Smooth muscle cell (in vitro differentiated cells): ENCODE data around the gene SLC15A5. TPM values are rescaled to one million over a fixed set of nuclear protein-coding genes. Genes with fewer than 3 reads are reported as not detected.

Experiments used
- DNase-seq: peaks from one replicate; lab custom pipeline; 2025; ENCODE audit not compliant: unreplicated experiment; lab: John Stamatoyannopoulos, UW
- H2AFZ ChIP-seq: fragments of 200-600 bp; sonication (generic); 2 replicates; pipeline ENCODE4 v1.6.0; 2016; ENCODE audit warnings: antibody characterized with exemption, low read depth, mild to moderate bottlenecking
- H3F3A ChIP-seq: fragments of 200-600 bp; sonication (generic); 2 replicates; pipeline ENCODE4 v1.6.0; 2017; ENCODE audit warnings: antibody characterized with exemption, low read depth
- H3K27ac ChIP-seq: fragments of 200-600 bp; sonication (generic); 2 replicates; pipeline ENCODE4 v1.5.1; 2016; ENCODE audit warnings: low read depth, mild to moderate bottlenecking
- H3K27me3 ChIP-seq: fragments of 200-600 bp; sonication (generic); 2 replicates; pipeline ENCODE4 v1.6.1; 2016; ENCODE audit warnings: low read depth, mild to moderate bottlenecking
- H3K36me3 ChIP-seq: fragments of 200-600 bp; sonication (generic); 2 replicates; pipeline ENCODE4 v1.5.1; 2016; ENCODE audit warnings: low read depth
- H3K4me1 ChIP-seq: fragments of 200-600 bp; sonication (generic); 2 replicates; pipeline ENCODE4 v1.5.1; 2016; ENCODE audit warnings: low read depth
- H3K4me2 ChIP-seq: fragments of 200-600 bp; sonication (generic); 2 replicates; pipeline ENCODE4 v1.6.0; 2016; ENCODE audit warnings: mild to moderate bottlenecking
- H3K4me3 ChIP-seq: fragments of 200-600 bp; sonication (generic); 2 replicates; pipeline ENCODE4 v1.5.1; 2016; ENCODE audit warnings: mild to moderate bottlenecking
- H3K79me2 ChIP-seq: fragments of 200-600 bp; sonication (generic); 2 replicates; pipeline ENCODE4 v1.6.0; 2016; ENCODE audit warnings: low read depth, mild to moderate bottlenecking
- H3K9ac ChIP-seq: fragments of 200-600 bp; sonication (generic); 2 replicates; pipeline ENCODE4 v1.6.0; 2016; ENCODE audit warnings: low read depth
- H3K9me3 ChIP-seq: fragments of 200-600 bp; sonication (generic); replicated peaks from 2 replicates; pipeline ENCODE4 v1.5.1; 2016; ENCODE audit warnings: low read depth
- H4K20me1 ChIP-seq: fragments of 200-600 bp; sonication (generic); 2 replicates; pipeline ENCODE4 v1.6.0; 2016; ENCODE audit warnings: low read depth
- CTCF ChIP-seq: fragments of 200-600 bp; sonication (generic); IDR thresholded peaks from 2 replicates; pipeline ENCODE4 v1.5.1; 2017; ENCODE audit warnings: borderline replicate concordance, mild to moderate bottlenecking, antibody characterized with exemption; ENCODE audit not compliant: insufficient read depth, poor library complexity, severe bottlenecking
- WGBS: methylation state at CpG from one replicate; pipeline ENCODE4 v1.1.7; 2016; ENCODE audit warnings: low lambda C conversion rate; 5-methylcytosine and 5-hydroxymethylcytosine counted together
- polyA plus RNA-seq: library from polyadenylated mRNA; unstranded; fragments of >200 nt; fragmentation: Nextera tagmentation; extraction: Ambion mirVana; gene quantifications from 2 replicates; pipeline ENCODE4 v1.2.1, GENCODE V29; 2016
- total RNA-seq: library from RNA; depleted of rRNA; stranded (reverse); fragments of >200 nt; gene quantifications from 2 replicates; pipeline ENCODE4 v1.2.3, GENCODE V29; 2014

The SLC15A5 gene
- total and polyA plus RNA-seq, 2 experiments from 2014 or later = not detected

DNA sequence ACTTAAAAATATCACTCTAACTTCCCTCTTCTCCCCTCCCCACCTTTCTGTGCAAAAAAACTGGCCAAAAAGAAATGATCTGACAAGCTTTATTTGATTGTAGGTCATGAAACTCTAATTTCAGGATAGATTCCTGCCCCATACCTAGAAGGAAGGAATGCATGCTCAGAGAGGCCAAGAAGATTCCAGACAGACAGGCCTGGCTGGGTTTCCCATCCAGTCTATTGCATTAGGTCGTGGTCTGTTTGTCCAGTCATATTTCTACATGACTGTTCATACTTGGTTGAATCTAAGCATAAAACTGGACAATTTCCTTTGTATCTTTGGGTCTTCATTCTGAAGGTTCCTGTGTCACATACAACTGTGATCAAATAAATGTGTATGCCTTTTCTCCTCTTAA, 20.0 kb upstream of the SLC15A5 start:
- H3K27ac ChIP-seq = no peak overlapping the region
- no peak for DNase-seq
- no peaks in the 10 kb centered on the region for H4K20me1 ChIP-seq
- no peak overlapping the region for H2AFZ ChIP-seq
- no peaks in the 10 kb centered on the region for H3K79me2 ChIP-seq
- 88% methylated on average over 1 of the region's 1 CpG for WGBS
- no peaks in the 10 kb centered on the region for H3K27me3 ChIP-seq
- no peak overlapping the region for H3K4me3 ChIP-seq
- H3K4me2 ChIP-seq = no peak overlapping the region
- H3K9me3 ChIP-seq = no peaks in the 10 kb centered on the region
- no peaks in the 10 kb centered on the region for H3F3A ChIP-seq
- no peak overlapping the region for H3K9ac ChIP-seq
- H3K4me1 ChIP-seq = no peaks in the 10 kb centered on the region
- H3K36me3 ChIP-seq = no peaks in the 10 kb centered on the region
- no peak for TF ChIP-seq CTCF

- no peak overlapping the region for H2AFZ ChIP-seq
- H3K4me1 ChIP-seq = no peaks in the 10 kb centered on the region
- no peaks in the 10 kb centered on the region for H3K27me3 ChIP-seq
- no peaks in the 10 kb centered on the region for H3K79me2 ChIP-seq
- no peak overlapping the region for H3K4me2 ChIP-seq
- no peaks in the 10 kb centered on the region for H4K20me1 ChIP-seq
- 40% methylated on average over 1 of the region's 1 CpG for WGBS
- no peak for DNase-seq
- no peak overlapping the region for H3K4me3 ChIP-seq
- H3F3A ChIP-seq = no peaks in the 10 kb centered on the region
- no peak overlapping the region for H3K9ac ChIP-seq
- TF ChIP-seq CTCF = no peak
- no peaks in the 10 kb centered on the region for H3K9me3 ChIP-seq
- no peaks in the 10 kb centered on the region for H3K36me3 ChIP-seq
- H3K27ac ChIP-seq = no peak overlapping the region
Measured at GRCh38 chr12:16294376-16294956, 17.0 kb upstream of the SLC15A5 start.

DNA sequence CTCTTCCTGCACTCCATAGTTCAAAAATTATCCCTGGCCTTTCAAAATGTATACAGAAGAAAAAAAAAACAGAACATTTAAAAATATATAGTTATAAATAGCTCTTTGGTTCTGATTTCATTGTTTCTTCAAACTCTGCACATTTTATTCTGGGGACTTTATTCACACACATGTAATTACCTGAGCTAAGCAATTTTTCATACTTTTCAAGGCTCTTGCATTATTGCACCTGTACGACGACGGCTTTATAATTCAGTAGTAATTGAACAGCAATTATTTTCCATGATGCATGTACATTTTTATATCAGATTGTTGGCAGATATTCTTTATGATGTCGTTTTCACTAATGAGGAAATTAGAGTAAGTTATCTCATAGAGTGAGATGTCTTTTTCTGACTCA, 13.5 kb upstream of the SLC15A5 start:
- H3K27ac ChIP-seq = no peak overlapping the region
- H3K4me2 ChIP-seq = no peak overlapping the region
- no peaks in the 10 kb centered on the region for H3F3A ChIP-seq
- 89% methylated on average over 4 of the region's 4 CpGs for WGBS
- no peaks in the 10 kb centered on the region for H3K79me2 ChIP-seq
- H2AFZ ChIP-seq = no peak overlapping the region
- no peaks in the 10 kb centered on the region for H3K4me1 ChIP-seq
- TF ChIP-seq CTCF = no peak
- H4K20me1 ChIP-seq = no peaks in the 10 kb centered on the region
- H3K4me3 ChIP-seq = no peak overlapping the region
- H3K36me3 ChIP-seq = no peaks in the 10 kb centered on the region
- DNase-seq = no peak
- no peaks in the 10 kb centered on the region for H3K9me3 ChIP-seq
- no peak overlapping the region for H3K9ac ChIP-seq
- no peaks in the 10 kb centered on the region for H3K27me3 ChIP-seq

DNA sequence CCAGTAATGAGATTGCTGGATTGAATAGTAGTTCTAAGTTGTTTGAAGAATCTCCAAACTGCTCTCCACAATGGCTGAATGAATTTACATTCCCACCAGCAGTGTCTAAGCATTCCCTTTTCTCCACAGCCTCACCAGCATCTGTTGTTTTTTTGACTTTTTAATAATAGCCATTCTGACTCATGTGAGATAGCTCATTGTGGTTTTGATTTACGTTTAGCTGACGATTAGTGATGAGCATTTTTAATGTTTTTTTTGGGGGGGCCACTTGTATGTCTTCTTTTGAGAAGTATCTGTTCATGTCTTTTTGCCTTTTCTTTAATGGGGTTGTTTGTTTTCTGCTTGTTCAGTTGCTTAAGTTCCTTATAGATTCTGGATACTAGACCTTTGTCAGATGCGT, 8.1 kb upstream of the SLC15A5 start:
- DNase-seq = no peak
- Histone ChIP-seq H4K20me1 (no peaks in the 10 kb centered on the region), H3K4me3 (no peak overlapping the region), H3K9me3 (no peaks in the 10 kb centered on the region), H3K4me2 (no peak overlapping the region), H3K79me2 (no peaks in the 10 kb centered on the region), H3K4me1 (no peaks in the 10 kb centered on the region), H3K27ac (no peak overlapping the region), H3K36me3 (no peaks in the 10 kb centered on the region), H3K9ac (no peak overlapping the region), H2AFZ (no peak overlapping the region), H3F3A (no peaks in the 10 kb centered on the region), H3K27me3 (no peaks in the 10 kb centered on the region)
- no peak for TF ChIP-seq CTCF
- WGBS = 85% methylated on average over 3 of the region's 3 CpGs
